ENCODE measurements around the gene PLCH2. TPM values are rescaled to one million over a fixed set of nuclear protein-coding genes. Genes with fewer than 3 reads are reported as not detected.
A peak's percentile ranks its signal among the peaks of the same experiment; 100 is the strongest.

Gene PLCH2
- total RNA-seq, 2 donors from 2014 or later = 2.0 to 3.8 TPM

- Histone ChIP-seq H3K9me3 (no peaks in the 10 kb centered on the region), H3K27me3 (no peaks in the 10 kb centered on the region), H3K27ac (no peak overlapping the region), H3K36me3 (no peaks in the 10 kb centered on the region), H3K9ac (ENCODE audit: low read depth in 2 of 2, low read length in 2 of 2) (no peak overlapping the region), H3K4me3 (no peak overlapping the region), H3K4me1 (peaks cover 8% of the 10 kb centered on the region)
- intact Hi-C loops (cut with DNase I) = no loop called here
- no peak for DNase-seq
- TF ChIP-seq, protein P1, sequence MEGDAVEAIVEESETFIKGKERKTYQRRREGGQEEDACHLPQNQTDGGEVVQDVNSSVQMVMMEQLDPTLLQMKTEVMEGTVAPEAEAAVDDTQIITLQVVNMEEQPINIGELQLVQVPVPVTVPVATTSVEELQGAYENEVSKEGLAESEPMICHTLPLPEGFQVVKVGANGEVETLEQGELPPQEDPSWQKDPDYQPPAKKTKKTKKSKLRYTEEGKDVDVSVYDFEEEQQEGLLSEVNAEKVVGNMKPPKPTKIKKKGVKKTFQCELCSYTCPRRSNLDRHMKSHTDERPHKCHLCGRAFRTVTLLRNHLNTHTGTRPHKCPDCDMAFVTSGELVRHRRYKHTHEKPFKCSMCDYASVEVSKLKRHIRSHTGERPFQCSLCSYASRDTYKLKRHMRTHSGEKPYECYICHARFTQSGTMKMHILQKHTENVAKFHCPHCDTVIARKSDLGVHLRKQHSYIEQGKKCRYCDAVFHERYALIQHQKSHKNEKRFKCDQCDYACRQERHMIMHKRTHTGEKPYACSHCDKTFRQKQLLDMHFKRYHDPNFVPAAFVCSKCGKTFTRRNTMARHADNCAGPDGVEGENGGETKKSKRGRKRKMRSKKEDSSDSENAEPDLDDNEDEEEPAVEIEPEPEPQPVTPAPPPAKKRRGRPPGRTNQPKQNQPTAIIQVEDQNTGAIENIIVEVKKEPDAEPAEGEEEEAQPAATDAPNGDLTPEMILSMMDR (IDR thresholded peaks at IDR 0.05) = no peak
These were observed 1.1 kb upstream of the PLCH2 start for GRCh38 chr1:2474933-2475371.

GRCh38 chr1:2475571-2475970 lies 518 bp upstream of the PLCH2 start:
- Histone ChIP-seq H3K4me1 (peaks cover 8% of the 10 kb centered on the region), H3K9ac (ENCODE audit: low read depth in 2 of 2, low read length in 2 of 2) (no peak overlapping the region), H3K4me3 (no peak overlapping the region), H3K27me3 (no peaks in the 10 kb centered on the region), H3K36me3 (no peaks in the 10 kb centered on the region), H3K27ac (no peak overlapping the region), H3K9me3 (no peaks in the 10 kb centered on the region)
- DNase-seq = no peak
- TF ChIP-seq, protein P1 (IDR thresholded peaks at IDR 0.05) = no peak
- intact Hi-C loops (cut with DNase I) = no loop called here

DNA sequence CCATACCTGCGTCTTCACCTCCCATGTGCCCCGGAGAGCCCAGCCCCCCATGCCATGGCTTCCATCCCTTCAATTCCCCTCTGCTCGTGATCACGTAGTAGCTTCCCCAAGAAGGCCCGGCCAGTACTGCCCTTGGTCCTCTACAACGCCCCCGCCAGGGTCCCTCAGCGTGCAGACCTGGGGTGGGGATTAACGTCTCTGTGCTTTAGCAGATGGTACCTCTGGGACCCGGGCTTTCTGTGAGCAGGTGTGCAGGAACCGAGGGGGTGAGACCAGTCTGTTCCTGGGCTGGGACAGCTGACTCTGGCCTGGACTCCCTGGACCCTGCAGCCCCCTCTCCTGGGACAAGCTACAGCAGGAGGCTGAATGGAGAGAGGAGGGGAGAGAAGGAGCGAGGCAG lies 1.2 kb downstream of the PLCH2 start:
- DNase-seq = no peak
- no peaks in the 10 kb centered on the region for H3K36me3 ChIP-seq
- TF ChIP-seq, protein P1 (IDR thresholded peaks at IDR 0.05) = no peak
- H3K27ac ChIP-seq = no peak overlapping the region
- H3K9ac ChIP-seq (ENCODE audit: low read depth in 2 of 2, low read length in 2 of 2) = no peak overlapping the region
- H3K9me3 ChIP-seq = no peaks in the 10 kb centered on the region
- H3K4me1 ChIP-seq = peaks cover 8% of the 10 kb centered on the region
- no peaks in the 10 kb centered on the region for H3K27me3 ChIP-seq
- no peak overlapping the region for H3K4me3 ChIP-seq
- intact Hi-C loops (cut with DNase I) = no loop called here

- Histone ChIP-seq H3K9me3 (no peaks in the 10 kb centered on the region), H3K9ac (ENCODE audit: low read depth in 2 of 2, low read length in 2 of 2) (no peak overlapping the region), H3K27me3 (no peaks in the 10 kb centered on the region), H3K4me3 (no peak overlapping the region), H3K36me3 (no peaks in the 10 kb centered on the region), H3K4me1 (peaks cover 8% of the 10 kb centered on the region), H3K27ac (no peak overlapping the region)
- TF ChIP-seq, protein P1 (IDR thresholded peaks at IDR 0.05) = no peak
- intact Hi-C loops (cut with DNase I) = no loop called here
- peak; percentile 83 for DNase-seq
These were observed 1.9 kb downstream of the PLCH2 start for GRCh38 chr1:2477791-2478499.

DNA sequence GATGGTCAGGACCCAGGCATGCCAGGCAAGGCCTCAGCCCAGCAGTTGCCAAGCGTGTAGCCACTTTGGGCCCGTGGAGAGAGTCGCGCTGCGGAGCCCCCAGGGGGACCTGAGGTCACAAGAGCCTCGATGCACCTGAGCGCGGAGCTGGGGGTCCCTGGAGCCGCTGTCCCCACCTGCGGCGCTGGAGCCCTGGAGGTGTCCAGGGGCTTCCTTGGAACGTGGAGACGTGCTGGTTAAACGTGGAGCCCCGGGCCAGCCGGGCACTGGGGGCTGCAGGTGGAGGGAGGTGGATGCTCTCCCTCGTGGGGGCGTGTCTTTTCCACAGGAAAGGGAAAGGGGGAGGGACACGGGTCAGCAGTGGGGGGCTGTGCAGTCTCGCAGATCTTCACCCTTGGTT lies 3.1 kb downstream of the PLCH2 start:
- Histone ChIP-seq H3K4me1 (peaks cover 8% of the 10 kb centered on the region), H3K4me3 (no peak overlapping the region), H3K9ac (ENCODE audit: low read depth in 2 of 2, low read length in 2 of 2) (no peak overlapping the region), H3K36me3 (no peaks in the 10 kb centered on the region), H3K9me3 (no peaks in the 10 kb centered on the region), H3K27ac (no peak overlapping the region), H3K27me3 (no peaks in the 10 kb centered on the region)
- TF ChIP-seq, protein P1 (IDR thresholded peaks at IDR 0.05) = no peak
- DNase-seq = no peak
- intact Hi-C loops (cut with DNase I) = no loop called here
